ENCODE measurements around the gene ADCY7.

ADCY7 gene

DNA sequence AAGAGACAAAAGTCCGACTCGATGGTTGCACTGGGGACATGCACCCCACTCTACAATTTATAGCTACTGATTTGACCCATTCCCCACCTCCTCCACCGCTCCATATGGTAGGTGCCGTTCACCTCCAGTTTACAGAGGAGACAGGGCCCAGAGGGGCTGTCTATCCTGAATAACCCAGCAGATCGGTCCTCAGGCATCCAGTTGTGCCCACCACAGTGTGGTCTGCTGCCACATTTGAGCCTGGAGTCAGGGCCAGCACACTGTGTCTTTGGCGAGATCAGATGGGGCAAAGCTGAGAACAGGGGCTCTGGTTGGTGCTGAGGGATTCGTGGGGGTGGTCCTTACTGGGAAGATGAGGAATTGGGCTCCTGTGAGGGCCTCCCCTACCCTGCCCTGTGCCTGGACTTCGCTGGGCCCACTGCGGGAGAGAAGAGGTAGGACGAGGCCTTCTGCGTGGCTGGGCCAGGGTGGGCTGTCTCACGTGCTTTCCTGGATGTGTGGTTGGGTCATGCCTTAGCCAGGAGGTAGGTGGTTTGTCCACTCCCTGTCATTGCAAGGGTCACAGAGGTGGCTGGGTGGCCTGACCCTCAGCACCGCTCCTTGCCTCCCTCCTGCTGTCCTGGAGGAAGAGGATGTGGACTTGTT is 2.8 kb downstream of the ADCY7 start:
- TF ChIP-seq, protein P1, sequence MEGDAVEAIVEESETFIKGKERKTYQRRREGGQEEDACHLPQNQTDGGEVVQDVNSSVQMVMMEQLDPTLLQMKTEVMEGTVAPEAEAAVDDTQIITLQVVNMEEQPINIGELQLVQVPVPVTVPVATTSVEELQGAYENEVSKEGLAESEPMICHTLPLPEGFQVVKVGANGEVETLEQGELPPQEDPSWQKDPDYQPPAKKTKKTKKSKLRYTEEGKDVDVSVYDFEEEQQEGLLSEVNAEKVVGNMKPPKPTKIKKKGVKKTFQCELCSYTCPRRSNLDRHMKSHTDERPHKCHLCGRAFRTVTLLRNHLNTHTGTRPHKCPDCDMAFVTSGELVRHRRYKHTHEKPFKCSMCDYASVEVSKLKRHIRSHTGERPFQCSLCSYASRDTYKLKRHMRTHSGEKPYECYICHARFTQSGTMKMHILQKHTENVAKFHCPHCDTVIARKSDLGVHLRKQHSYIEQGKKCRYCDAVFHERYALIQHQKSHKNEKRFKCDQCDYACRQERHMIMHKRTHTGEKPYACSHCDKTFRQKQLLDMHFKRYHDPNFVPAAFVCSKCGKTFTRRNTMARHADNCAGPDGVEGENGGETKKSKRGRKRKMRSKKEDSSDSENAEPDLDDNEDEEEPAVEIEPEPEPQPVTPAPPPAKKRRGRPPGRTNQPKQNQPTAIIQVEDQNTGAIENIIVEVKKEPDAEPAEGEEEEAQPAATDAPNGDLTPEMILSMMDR (IDR thresholded peaks at IDR 0.05; ENCODE audit: low read depth, low read length): no peak
- DNase-seq (ENCODE audit: extremely low read depth, low read depth): no peak

- DNase-seq (ENCODE audit: extremely low read depth, low read depth): no peak
- TF ChIP-seq, protein P1 (IDR thresholded peaks at IDR 0.05; ENCODE audit: low read depth, low read length): no peak
Observed at GRCh38 chr16:50269769-50270509, 3.6 kb downstream of the ADCY7 start.

GRCh38 chr16:50270510-50271147 is 4.3 kb downstream of the ADCY7 start:
- TF ChIP-seq, protein P1 (IDR thresholded peaks at IDR 0.05; ENCODE audit: low read depth, low read length): no peak
- DNase-seq (ENCODE audit: extremely low read depth, low read depth): no peak

DNA sequence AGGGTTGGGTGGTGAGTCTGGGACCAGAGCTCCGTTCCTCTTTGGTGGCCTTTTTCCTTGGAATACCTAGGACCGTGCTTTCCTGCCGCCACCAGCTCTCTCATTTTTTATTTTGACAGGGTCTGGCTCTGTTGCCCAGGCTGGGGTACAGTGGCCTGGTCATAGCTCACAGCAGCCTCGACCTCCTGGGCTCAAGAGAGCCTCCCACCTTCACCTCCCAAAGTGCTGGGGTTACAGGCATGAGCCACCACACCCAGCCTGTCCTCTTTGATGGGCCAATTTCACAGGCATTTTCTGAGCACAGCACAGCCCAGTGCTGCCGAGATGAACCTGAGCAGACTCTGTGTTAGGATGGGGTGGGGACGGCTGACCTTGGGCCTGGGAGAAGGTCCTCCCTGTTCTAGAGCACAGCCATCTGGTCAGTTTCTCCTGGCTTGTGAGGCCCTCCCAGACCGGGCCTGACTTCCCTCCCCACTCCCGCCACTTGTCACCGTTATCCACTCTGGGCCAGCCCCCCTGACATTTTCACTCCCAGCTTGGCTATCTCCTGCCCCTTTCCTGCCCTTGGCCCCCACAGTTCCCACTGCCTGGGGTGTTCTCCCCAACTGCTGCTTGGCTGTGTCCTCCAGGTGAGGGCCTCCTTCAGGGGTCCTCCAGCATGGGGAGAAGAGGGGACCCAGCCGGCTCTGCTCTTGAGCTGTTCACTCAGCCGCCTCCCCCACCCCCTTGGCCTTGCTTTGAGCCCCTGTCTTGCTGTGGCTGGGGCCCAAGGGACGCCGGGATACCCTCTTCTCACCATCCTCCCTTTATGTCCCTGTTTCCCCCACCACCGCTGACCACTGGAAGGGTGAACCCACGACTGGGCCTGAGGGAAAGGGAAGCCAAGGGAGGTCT is 5.0 kb downstream of the ADCY7 start:
- no peak for DNase-seq (ENCODE audit: extremely low read depth, low read depth)
- TF ChIP-seq, protein P1 (IDR thresholded peaks at IDR 0.05; ENCODE audit: low read depth, low read length): no peak

DNA sequence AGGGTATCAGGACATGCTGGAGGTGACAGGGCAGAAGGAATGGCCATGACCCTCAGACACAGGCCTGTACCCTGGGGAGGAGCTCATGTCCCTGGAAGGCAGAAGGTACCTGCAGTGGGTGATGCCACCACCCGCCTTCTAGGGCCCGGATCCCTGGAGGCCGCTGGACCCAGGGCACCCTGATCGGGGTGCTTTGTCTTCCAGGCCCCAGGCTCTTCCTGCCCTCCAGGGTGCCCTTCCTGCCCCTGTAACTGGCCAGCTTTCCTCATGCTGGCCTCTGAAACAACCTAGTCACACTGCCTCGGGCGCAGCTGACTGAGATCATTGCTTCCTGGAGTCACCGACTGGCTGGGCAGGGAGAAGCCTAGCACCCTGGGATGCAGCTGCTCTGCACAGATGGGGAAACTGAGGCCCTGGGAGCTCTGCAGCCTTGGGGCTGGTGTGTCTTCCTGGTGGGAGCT is 5.8 kb downstream of the ADCY7 start:
- TF ChIP-seq, protein P1 (IDR thresholded peaks at IDR 0.05; ENCODE audit: low read depth, low read length): no peak
- no peak for DNase-seq (ENCODE audit: extremely low read depth, low read depth)

GRCh38 chr16:50272687-50273381 is 6.5 kb downstream of the ADCY7 start:
- TF ChIP-seq, protein P1 (IDR thresholded peaks at IDR 0.05; ENCODE audit: low read depth, low read length): no peak
- no peak for DNase-seq (ENCODE audit: extremely low read depth, low read depth)

Measured in AG09319 (cell line).